ENCODE data around the gene CLBA1.

GRCh38 chr14:104974665-104975390 is 10.8 kb upstream of the CLBA1 start:
- no peak for TF ChIP-seq CTCF (IDR thresholded peaks at IDR 0.05 in 2 of 3, conservative IDR thresholded peaks at IDR 0.05 in 1 of 3; ENCODE audit: borderline replicate concordance in 1 of 3, insufficient read depth in 1 of 3, low read depth in 2 of 3, low read length in 2 of 3)
- TF ChIP-seq JUND (IDR thresholded peaks at IDR 0.05), result no peak
- no peak for TF ChIP-seq EGR1 (IDR thresholded peaks at IDR 0.05; ENCODE audit: low read depth)
- no peak for TF ChIP-seq CEBPB (IDR thresholded peaks at IDR 0.05; ENCODE audit: low read depth)

Measured in HCT116 (cell line).